ENCODE measurements around the gene UBE2F. TPM values are rescaled to one million over a fixed set of nuclear protein-coding genes. Genes with fewer than 3 reads are reported as not detected.
"Not testable (repeated sequence)": the region's sequence is repeated elsewhere in the genome, so short reads cannot be mapped to it uniquely, and the experiment has no call there.

The UBE2F gene
- total RNA-seq, 4 donors from 2014 or later, result 67.3 to 97.3 (median 81.2) TPM

- DNase-seq (no peak), ATAC-seq (no peak)
- peaks cover 0 to 15% of the 10 kb centered on the region in 2 donors for H3K36me3 ChIP-seq
- H3K27ac ChIP-seq, result no peak overlapping the region
- H3K9me3 ChIP-seq, result no peaks in the 10 kb centered on the region
- intact Hi-C loops (cut with DNase I; ENCODE audit: low total_unique reads), result loop anchor here (5.0 kb wide), 1 partner anchor 146 kb away; no protein-coding TSS in a partner anchor
- H3K4me1 ChIP-seq, result peaks cover 13 to 26% of the 10 kb centered on the region in 2 donors
- TF ChIP-seq POLR2A (IDR thresholded peaks at IDR 0.05) (no peak), CTCF (IDR thresholded peaks at IDR 0.05 in 4 of 5, conservative IDR thresholded peaks at IDR 0.05 in 1 of 5) (no peak)
- in situ Hi-C loops (cut with MboI; ENCODE audit: low sequenced_read_pairs in 4 of 4), result no loop called here
- H3K27me3 ChIP-seq, result no peaks in the 10 kb centered on the region
- no peak overlapping the region for H3K4me3 ChIP-seq
Measured at GRCh38 chr2:238063414-238064189, 96.8 kb downstream of the UBE2F start.

- Histone ChIP-seq H3K4me3 (no peak overlapping the region), H3K27ac (no peak overlapping the region), H3K27me3 (no peaks in the 10 kb centered on the region), H3K9me3 (no peaks in the 10 kb centered on the region), H3K4me1 (peaks cover 13 to 22% of the 10 kb centered on the region in 2 donors), H3K36me3 (peaks cover 0 to 23% of the 10 kb centered on the region in 2 donors)
- DNase-seq (no peak), ATAC-seq (no peak)
- in situ Hi-C loops (cut with MboI; ENCODE audit: low sequenced_read_pairs in 4 of 4), result no loop called here
- no peak for TF ChIP-seq CTCF (IDR thresholded peaks at IDR 0.05 in 4 of 5, conservative IDR thresholded peaks at IDR 0.05 in 1 of 5)
- no peak for TF ChIP-seq POLR2A (IDR thresholded peaks at IDR 0.05)
- intact Hi-C loops (cut with DNase I; ENCODE audit: low total_unique reads), result loop anchor here (5.0 kb wide), 1 partner anchor 147 kb away; no protein-coding TSS in a partner anchor
Measured at GRCh38 chr2:238064376-238064775, 97.6 kb downstream of the UBE2F start.

- in situ Hi-C loops (cut with MboI; ENCODE audit: low sequenced_read_pairs in 4 of 4) (no loop called here), intact Hi-C loops (cut with DNase I; ENCODE audit: low total_unique reads) (no loop called here)
Measured at GRCh38 chr2:238065071-238065846, 98.4 kb downstream of the UBE2F start.

GRCh38 chr2:238066218-238066617 is 99.4 kb downstream of the UBE2F start:
- no peak overlapping the region for H3K4me3 ChIP-seq
- peaks cover 0 to 25% of the 10 kb centered on the region in 2 donors for H3K36me3 ChIP-seq
- no peaks in the 10 kb centered on the region for H3K27me3 ChIP-seq
- peaks cover 8 to 10% of the 10 kb centered on the region in 2 donors for H3K4me1 ChIP-seq
- no peaks in the 10 kb centered on the region for H3K9me3 ChIP-seq
- intact Hi-C loops (cut with DNase I; ENCODE audit: low total_unique reads) (no loop called here), in situ Hi-C loops (cut with MboI; ENCODE audit: low sequenced_read_pairs in 4 of 4) (no loop called here)
- no peak overlapping the region for H3K27ac ChIP-seq
- no peak for TF ChIP-seq POLR2A (IDR thresholded peaks at IDR 0.05)
- no peak for ATAC-seq
- no peak for DNase-seq

More at GRCh38 chr2:238065071-238065846, 98.4 kb downstream of the UBE2F start:
- Histone ChIP-seq H3K27me3 (no peaks in the 10 kb centered on the region), H3K36me3 (peaks cover 0 to 25% of the 10 kb centered on the region in 2 donors), H3K27ac (no peak overlapping the region), H3K4me1 (peaks cover 8 to 13% of the 10 kb centered on the region in 2 donors), H3K9me3 (no peaks in the 10 kb centered on the region), H3K4me3 (no peak overlapping the region)
- DNase-seq (no peak), ATAC-seq (no peak)
- TF ChIP-seq CTCF (IDR thresholded peaks at IDR 0.05 in 4 of 5, conservative IDR thresholded peaks at IDR 0.05 in 1 of 5) (no peak), POLR2A (IDR thresholded peaks at IDR 0.05) (no peak)

- DNase-seq; H3K4me1 ChIP-seq; H3K9me3 ChIP-seq; ATAC-seq; H3K27ac ChIP-seq; H3K4me3 ChIP-seq; intact Hi-C loops (cut with DNase I; ENCODE audit: low total_unique reads); in situ Hi-C loops (cut with MboI; ENCODE audit: low sequenced_read_pairs in 4 of 4); H3K27me3 ChIP-seq: not testable (repeated sequence)
- H3K36me3 ChIP-seq, result peaks cover 0 to 25% of the 10 kb centered on the region in 2 donors
Measured at GRCh38 chr2:238066718-238067117, 99.9 kb downstream of the UBE2F start.
